ENCODE data around the gene TRPC1.
"Not testable (repeated sequence)": the region's sequence is repeated elsewhere in the genome, so short reads cannot be mapped to it uniquely, and the experiment has no call there.

Gene TRPC1

DNA sequence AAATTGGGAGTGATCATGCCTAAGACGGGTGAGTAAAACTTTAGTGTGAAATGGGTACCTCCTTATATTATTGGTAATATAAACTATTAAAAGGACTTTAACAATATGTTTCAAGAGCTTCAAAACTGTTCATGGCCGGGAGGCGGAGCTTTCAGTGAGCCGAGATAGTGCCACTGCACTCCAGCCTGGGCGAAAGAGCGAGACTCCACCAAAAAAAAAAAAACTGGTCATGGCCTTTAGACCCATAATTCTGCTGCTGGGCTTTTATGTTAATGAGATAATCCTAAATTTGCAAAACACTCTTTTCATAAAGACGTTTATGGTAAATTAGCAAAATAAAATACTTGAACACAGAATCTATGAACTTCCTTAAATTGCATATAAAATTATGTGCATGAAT is 22.8 kb downstream of the TRPC1 start:
- H3K4me3 ChIP-seq (replicated peaks; ENCODE audit: low read depth, low read length) = no peak overlapping the region
- DNase-seq (ENCODE audit: low read depth) = no peak
- TF ChIP-seq, protein P1, sequence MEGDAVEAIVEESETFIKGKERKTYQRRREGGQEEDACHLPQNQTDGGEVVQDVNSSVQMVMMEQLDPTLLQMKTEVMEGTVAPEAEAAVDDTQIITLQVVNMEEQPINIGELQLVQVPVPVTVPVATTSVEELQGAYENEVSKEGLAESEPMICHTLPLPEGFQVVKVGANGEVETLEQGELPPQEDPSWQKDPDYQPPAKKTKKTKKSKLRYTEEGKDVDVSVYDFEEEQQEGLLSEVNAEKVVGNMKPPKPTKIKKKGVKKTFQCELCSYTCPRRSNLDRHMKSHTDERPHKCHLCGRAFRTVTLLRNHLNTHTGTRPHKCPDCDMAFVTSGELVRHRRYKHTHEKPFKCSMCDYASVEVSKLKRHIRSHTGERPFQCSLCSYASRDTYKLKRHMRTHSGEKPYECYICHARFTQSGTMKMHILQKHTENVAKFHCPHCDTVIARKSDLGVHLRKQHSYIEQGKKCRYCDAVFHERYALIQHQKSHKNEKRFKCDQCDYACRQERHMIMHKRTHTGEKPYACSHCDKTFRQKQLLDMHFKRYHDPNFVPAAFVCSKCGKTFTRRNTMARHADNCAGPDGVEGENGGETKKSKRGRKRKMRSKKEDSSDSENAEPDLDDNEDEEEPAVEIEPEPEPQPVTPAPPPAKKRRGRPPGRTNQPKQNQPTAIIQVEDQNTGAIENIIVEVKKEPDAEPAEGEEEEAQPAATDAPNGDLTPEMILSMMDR (IDR thresholded peaks at IDR 0.05; ENCODE audit: low read length, missing control alignments) = no peak

DNA sequence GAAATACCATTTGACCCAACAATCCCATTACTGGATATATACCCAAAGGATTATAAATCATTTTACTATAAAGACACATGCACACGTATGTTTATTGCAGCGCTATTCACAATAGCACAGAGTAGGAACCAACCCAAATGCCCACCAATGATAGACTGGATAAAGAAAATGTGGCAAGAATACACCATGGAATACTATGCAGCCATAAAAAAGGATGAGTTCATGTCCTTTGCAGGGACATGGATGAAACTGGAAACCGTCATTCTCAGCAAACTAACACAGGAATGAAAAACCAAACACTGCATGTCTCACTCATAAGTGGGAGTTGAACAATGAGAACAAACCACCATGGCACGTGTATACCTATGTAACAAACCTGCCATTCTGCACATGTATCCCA is 26.7 kb downstream of the TRPC1 start:
- DNase-seq (ENCODE audit: low read depth); H3K4me3 ChIP-seq (replicated peaks; ENCODE audit: low read depth, low read length): not testable (repeated sequence)

DNA sequence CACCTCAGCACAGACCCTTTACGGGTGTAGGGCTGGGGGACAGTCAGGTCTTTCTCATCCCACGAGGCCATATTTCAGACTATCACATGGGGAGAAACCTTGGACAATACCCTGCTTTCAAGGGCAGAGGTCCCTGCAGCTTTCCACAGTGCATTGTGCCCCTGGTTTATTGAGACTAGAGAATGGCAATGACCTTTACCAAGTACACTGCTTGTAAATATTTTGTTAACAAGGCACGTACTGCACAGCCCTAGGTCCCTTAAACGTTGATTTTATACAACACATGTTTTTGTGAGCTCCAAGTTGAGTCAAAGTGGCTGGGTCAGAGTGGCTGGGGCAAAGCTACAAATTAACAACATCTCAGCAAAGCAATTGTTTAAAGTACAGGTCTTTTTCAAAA is 28.8 kb downstream of the TRPC1 start:
- DNase-seq (ENCODE audit: low read depth); H3K4me3 ChIP-seq (replicated peaks; ENCODE audit: low read depth, low read length): not testable (repeated sequence)

DNA sequence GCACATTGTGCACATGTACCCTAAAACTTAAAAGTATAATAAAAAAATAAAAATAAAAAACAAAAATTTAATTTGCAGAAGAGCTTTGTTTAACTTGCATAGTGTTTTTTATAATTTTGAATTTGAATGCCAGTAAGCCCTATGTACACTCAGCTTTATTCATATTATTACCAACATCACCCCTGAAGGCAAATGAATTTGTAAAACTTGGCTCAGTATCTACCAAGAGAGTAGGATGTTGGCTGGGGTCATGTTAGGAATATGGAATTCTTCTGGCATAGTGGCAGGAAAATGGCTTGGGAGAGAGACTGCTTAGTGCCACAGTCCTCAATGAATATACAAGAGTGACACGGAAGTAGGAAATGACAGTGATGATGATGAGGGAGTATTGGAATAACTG is 30.7 kb downstream of the TRPC1 start:
- no peak overlapping the region for H3K4me3 ChIP-seq (replicated peaks; ENCODE audit: low read depth, low read length)
- TF ChIP-seq, protein P1 (IDR thresholded peaks at IDR 0.05; ENCODE audit: low read length, missing control alignments) = no peak
- no peak for DNase-seq (ENCODE audit: low read depth)

DNA sequence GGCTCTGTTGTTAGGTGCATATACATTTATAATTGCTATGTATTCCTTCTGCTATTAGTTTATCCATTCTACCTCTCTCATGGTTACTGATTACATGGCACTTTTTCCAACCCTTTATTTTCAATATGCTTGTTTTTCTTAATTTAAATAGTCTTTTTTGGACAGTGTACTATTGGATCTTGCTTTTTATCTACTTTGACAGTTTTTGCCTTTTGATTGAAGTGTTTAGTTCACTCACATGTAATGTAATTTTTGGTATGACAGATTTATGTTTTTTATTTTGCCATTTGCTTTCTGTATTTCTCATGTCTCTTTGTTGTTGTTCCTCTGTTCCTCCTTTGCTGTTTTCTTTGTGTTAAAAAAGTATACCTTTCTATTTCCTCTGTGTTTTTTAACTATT is 44.5 kb downstream of the TRPC1 start:
- no peak for DNase-seq (ENCODE audit: low read depth)
- TF ChIP-seq, protein P1 (IDR thresholded peaks at IDR 0.05; ENCODE audit: low read length, missing control alignments) = no peak
- no peak overlapping the region for H3K4me3 ChIP-seq (replicated peaks; ENCODE audit: low read depth, low read length)

DNA sequence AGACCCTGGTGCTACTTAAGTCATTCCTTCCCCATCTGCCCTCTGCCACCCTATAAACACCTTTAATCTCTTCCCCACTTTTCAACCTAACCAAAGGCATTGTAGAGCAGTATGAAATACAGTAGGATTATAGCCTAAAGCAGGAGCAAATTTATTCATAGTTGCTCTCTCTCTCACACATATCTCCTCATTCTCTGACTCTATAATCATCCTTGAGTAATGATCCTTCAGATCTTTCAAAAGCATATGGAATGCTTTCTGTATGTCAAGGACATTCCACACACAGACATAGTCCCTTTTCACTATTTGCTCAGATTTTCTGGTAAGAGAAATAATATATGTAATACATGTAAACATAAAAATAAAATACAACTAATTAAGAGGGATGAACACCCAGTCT is 54.1 kb downstream of the TRPC1 start:
- no peak overlapping the region for H3K4me3 ChIP-seq (replicated peaks; ENCODE audit: low read depth, low read length)
- no peak for DNase-seq (ENCODE audit: low read depth)
- TF ChIP-seq, protein P1 (IDR thresholded peaks at IDR 0.05; ENCODE audit: low read length, missing control alignments) = no peak

DNA sequence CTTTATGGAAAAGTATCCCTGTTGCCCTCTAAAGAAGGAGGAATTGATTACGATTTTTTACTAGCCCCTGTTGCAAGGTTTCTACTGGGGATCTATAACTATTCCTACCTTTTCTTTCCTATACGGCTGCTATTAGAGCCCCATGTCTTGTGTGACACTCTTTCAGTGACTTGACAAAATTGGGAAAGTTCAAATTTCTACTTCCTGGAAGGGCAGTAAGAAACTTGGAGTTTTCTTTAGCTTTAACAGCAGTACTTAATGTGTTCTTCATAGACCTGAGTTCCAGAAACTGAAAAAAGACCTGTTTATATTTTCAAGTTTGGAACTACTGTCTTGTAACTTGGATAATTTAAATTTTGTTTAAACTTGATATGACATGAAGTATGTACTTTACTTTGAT is 54.7 kb downstream of the TRPC1 start:
- no peak for DNase-seq (ENCODE audit: low read depth)
- no peak overlapping the region for H3K4me3 ChIP-seq (replicated peaks; ENCODE audit: low read depth, low read length)
- TF ChIP-seq, protein P1 (IDR thresholded peaks at IDR 0.05; ENCODE audit: low read length, missing control alignments) = no peak

DNA sequence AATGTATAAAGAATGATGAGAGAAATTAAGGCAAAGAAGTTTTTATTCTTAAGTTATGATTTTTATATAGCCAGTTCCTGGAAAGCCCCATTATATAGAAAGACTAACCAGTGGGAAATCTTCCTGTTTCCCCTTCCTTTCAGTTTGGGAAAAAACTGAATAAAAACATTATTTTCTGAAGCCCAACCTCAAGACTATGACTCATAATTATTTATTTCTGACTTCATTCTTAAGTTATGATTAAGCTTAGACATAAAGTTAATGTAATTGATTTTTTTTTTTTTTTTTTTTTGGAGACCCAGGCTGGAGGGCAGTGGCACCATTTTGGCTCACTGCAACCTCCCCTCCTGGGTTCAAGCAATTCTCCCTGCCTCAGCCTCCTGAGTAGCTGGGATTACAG is 55.8 kb downstream of the TRPC1 start:
- H3K4me3 ChIP-seq (replicated peaks; ENCODE audit: low read depth, low read length) = no peak overlapping the region
- DNase-seq (ENCODE audit: low read depth) = peak; percentile 10
- TF ChIP-seq, protein P1 (IDR thresholded peaks at IDR 0.05; ENCODE audit: low read length, missing control alignments) = no peak
